Measurements from ENCODE around the gene CRX.

CRX gene

DNA sequence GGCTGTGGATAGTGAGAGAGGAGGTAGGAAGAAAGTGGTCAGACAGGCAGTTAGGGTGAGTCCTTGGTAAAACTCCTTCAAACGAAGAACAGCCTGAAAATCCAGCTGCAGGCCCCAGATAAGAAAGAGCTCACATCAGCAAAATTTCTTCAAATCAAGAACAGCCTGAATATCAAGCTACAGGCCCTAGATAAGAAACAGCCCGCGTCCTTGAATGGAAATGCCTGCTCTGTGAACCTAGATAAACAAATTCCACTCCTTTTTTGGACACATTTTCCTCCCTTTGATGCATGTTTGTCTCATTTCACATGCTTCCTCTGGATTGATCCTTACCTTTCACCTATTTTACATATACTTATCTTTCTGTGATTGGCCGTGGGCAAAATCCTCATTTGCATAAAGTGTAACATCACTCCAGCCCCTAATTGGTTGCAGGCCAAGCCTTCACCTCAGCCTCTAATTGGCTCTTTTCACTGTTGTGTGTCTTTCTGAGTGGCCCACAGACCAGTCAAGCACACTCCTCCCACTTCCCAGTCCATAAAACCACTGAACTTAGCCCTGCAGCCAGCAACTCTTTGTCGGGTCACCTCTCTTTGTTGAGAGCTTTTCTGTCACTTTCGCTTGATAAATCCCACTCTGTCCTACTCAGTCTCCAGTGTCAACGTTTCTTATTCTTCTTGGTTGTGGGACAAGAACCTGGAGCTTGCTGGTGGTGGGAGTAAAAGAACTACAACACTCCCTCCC, 70.4 kb downstream of the CRX start:
- Mint-ChIP-seq H3K36me3 (ENCODE audit: low read depth) (no peaks in the 10 kb centered on the region), H3K4me3 (no peak overlapping the region), H3K4me1 (ENCODE audit: low read depth) (no peaks in the 10 kb centered on the region), H3K9me3 (peaks cover 5% of the 10 kb centered on the region), H3K27ac (no peak overlapping the region), H3K27me3 (ENCODE audit: low read depth) (peaks cover 3% of the 10 kb centered on the region)
- DNase-seq (ENCODE audit: low spot score) = no peak
